ENCODE measurements around the gene TDO2.
"Not testable (repeated sequence)": the region's sequence is repeated elsewhere in the genome, so short reads cannot be mapped to it uniquely, and the experiment has no call there.

The TDO2 gene

DNA sequence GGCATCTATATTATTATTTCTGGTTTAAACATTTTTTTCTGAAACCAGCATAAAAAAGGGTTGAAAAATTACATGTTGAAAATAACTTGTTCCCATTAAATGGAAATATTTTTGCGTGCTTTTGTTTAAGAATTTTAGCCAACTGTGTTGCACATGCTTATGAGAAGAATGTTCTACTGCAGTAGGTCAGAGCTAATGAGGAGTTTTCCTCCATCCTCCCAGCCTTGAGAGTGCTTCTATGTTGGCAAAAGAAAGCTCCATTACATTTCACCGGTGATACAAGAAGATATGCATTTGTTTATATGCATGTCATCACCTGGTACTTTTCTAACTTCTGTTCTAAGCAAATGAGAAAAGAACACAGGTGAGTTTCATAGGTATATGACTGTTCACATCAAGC lies 13.6 kb upstream of the TDO2 start:
- Histone ChIP-seq H3K27ac (replicated peaks) (no peak overlapping the region), H3K4me3 (replicated peaks; ENCODE audit: insufficient read depth, low read length) (no peak overlapping the region), H3K27me3 (ENCODE audit: insufficient read depth, poor library complexity, severe bottlenecking) (no peaks in the 10 kb centered on the region)
- no peak for DNase-seq (ENCODE audit: low read depth in 1 of 2, low spot score in 1 of 2)
- no peak for TF ChIP-seq GABPA (IDR thresholded peaks at IDR 0.05; ENCODE audit: low read depth)
- no peak for TF ChIP-seq CTCF (IDR thresholded peaks at IDR 0.05; ENCODE audit: insufficient read depth, low read length)
- no peak for TF ChIP-seq POLR2AphosphoS5 (IDR thresholded peaks at IDR 0.05; ENCODE audit: low read depth)
- TF ChIP-seq REST (IDR thresholded peaks at IDR 0.05; ENCODE audit: insufficient replicate concordance, low read depth), result no peak
- TF ChIP-seq SPI1 (IDR thresholded peaks at IDR 0.05; ENCODE audit: borderline replicate concordance, low read depth), result no peak

GRCh38 chr4:155891058-155891457 lies 12.4 kb upstream of the TDO2 start:
- H3K27me3 ChIP-seq (ENCODE audit: insufficient read depth, poor library complexity, severe bottlenecking), result no peaks in the 10 kb centered on the region
- H3K4me3 ChIP-seq (replicated peaks; ENCODE audit: insufficient read depth, low read length), result no peak overlapping the region
- TF ChIP-seq GABPA (IDR thresholded peaks at IDR 0.05; ENCODE audit: low read depth) (no peak), POLR2AphosphoS5 (IDR thresholded peaks at IDR 0.05; ENCODE audit: low read depth) (no peak), REST (IDR thresholded peaks at IDR 0.05; ENCODE audit: insufficient replicate concordance, low read depth) (no peak), SPI1 (IDR thresholded peaks at IDR 0.05; ENCODE audit: borderline replicate concordance, low read depth) (no peak), CTCF (IDR thresholded peaks at IDR 0.05; ENCODE audit: insufficient read depth, low read length) (no peak)
- no peak for DNase-seq (ENCODE audit: low read depth in 1 of 2, low spot score in 1 of 2)
- no peak overlapping the region for H3K27ac ChIP-seq (replicated peaks)

DNA sequence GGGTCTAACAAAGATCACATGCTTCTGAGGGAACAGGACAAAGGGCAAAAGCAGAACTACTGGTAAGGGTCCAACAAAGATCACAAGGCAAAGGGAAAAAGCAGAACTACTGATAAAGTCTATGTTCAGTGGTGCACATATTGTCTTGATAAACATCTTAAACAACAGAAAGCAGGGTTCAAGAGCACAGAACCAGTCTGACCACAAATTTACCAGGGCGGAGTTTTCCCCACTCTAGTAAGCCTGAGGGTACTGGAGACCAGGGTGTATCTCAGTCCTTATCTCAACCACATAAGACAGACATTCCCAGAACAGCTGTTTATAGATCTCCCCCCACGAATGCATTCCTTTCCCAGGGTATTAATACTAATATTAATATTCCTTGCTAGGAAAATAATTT lies 5.1 kb upstream of the TDO2 start:
- H3K4me3 ChIP-seq (replicated peaks; ENCODE audit: insufficient read depth, low read length); H3K27me3 ChIP-seq (ENCODE audit: insufficient read depth, poor library complexity, severe bottlenecking); DNase-seq (ENCODE audit: low read depth in 1 of 2, low spot score in 1 of 2); H3K27ac ChIP-seq (replicated peaks): not testable (repeated sequence)

- no peak overlapping the region for H3K4me3 ChIP-seq (replicated peaks; ENCODE audit: insufficient read depth, low read length)
- no peak overlapping the region for H3K27ac ChIP-seq (replicated peaks)
- H3K27me3 ChIP-seq (ENCODE audit: insufficient read depth, poor library complexity, severe bottlenecking), result no peaks in the 10 kb centered on the region
- no peak for TF ChIP-seq POLR2AphosphoS5 (IDR thresholded peaks at IDR 0.05; ENCODE audit: low read depth)
- TF ChIP-seq GABPA (IDR thresholded peaks at IDR 0.05; ENCODE audit: low read depth), result no peak
- TF ChIP-seq REST (IDR thresholded peaks at IDR 0.05; ENCODE audit: insufficient replicate concordance, low read depth), result no peak
- TF ChIP-seq CTCF (IDR thresholded peaks at IDR 0.05; ENCODE audit: insufficient read depth, low read length), result no peak
- no peak for TF ChIP-seq SPI1 (IDR thresholded peaks at IDR 0.05; ENCODE audit: borderline replicate concordance, low read depth)
- DNase-seq (ENCODE audit: low read depth in 1 of 2, low spot score in 1 of 2), result no peak
Measured at GRCh38 chr4:155899891-155900290, 3.6 kb upstream of the TDO2 start.

All from HL-60 (cell line).